Effector CD8-positive, alpha-beta T cell (primary cell): Measurements from ENCODE around the gene SCNN1B.
"Not testable (repeated sequence)": the region's sequence is repeated elsewhere in the genome, so short reads cannot be mapped to it uniquely, and the experiment has no call there.

Experiments used
- DNase-seq: peaks from one replicate; lab custom pipeline; 2025; lab: John Stamatoyannopoulos, UW

Gene SCNN1B

GRCh38 chr16:23288726-23289512 is 13.2 kb upstream of the SCNN1B start:
- DNase-seq: no peak

GRCh38 chr16:23290189-23291062 is 11.7 kb upstream of the SCNN1B start:
- DNase-seq: no peak

GRCh38 chr16:23293016-23293415 is 9.1 kb upstream of the SCNN1B start:
- DNase-seq: no peak

- DNase-seq: no peak
These were observed 7.8 kb upstream of the SCNN1B start for GRCh38 chr16:23294260-23294659.

- no peak for DNase-seq
These were observed 5.1 kb upstream of the SCNN1B start for GRCh38 chr16:23296994-23297393.

GRCh38 chr16:23298290-23298915 is 3.7 kb upstream of the SCNN1B start:
- DNase-seq: no peak

- not testable (repeated sequence) for DNase-seq
These were observed 2.3 kb upstream of the SCNN1B start for GRCh38 chr16:23299815-23300214.

- DNase-seq: no peak
These were observed 654 bp upstream of the SCNN1B start for GRCh38 chr16:23301251-23302044.

GRCh38 chr16:23303685-23304084 is 1.6 kb downstream of the SCNN1B start:
- DNase-seq: no peak

GRCh38 chr16:23304620-23305019 is 2.5 kb downstream of the SCNN1B start:
- no peak for DNase-seq

- no peak for DNase-seq
These were observed 4.3 kb downstream of the SCNN1B start for GRCh38 chr16:23306199-23307100.

GRCh38 chr16:23310217-23310616 is 8.1 kb downstream of the SCNN1B start:
- no peak for DNase-seq

GRCh38 chr16:23310744-23311143 is 8.6 kb downstream of the SCNN1B start:
- no peak for DNase-seq

GRCh38 chr16:23316232-23316631 is 14.1 kb downstream of the SCNN1B start:
- no peak for DNase-seq

GRCh38 chr16:23316634-23317265 is 14.6 kb downstream of the SCNN1B start:
- DNase-seq: no peak

- no peak for DNase-seq
These were observed 15.2 kb downstream of the SCNN1B start for GRCh38 chr16:23317266-23317661.

- DNase-seq: no peak
These were observed 15.6 kb downstream of the SCNN1B start for GRCh38 chr16:23317751-23318150.

- no peak for DNase-seq
These were observed 16.5 kb downstream of the SCNN1B start for GRCh38 chr16:23318639-23319038.

GRCh38 chr16:23319861-23320615 is 17.9 kb downstream of the SCNN1B start:
- no peak for DNase-seq
